NB4 (cell line): ENCODE measurements around the gene CTBP2.

Source experiments
- MAX ChIP-seq: IDR thresholded peaks from 2 replicates; pipeline ENCODE4 v1.6.1; 2011; ENCODE audit warnings: low read depth, low read length
- POLR2A ChIP-seq: IDR thresholded peaks from 2 replicates; pipeline ENCODE4 v1.6.1; 2011; ENCODE audit warnings: mild to moderate bottlenecking; ENCODE audit not compliant: insufficient read length; ENCODE audit errors: extremely low read depth
- TF ChIP-seq, protein P1 (sequence below): IDR thresholded peaks from one replicate; pipeline ENCODE4 v1.5.1; 2012; ENCODE audit warnings: low read depth, low read length

DNA sequence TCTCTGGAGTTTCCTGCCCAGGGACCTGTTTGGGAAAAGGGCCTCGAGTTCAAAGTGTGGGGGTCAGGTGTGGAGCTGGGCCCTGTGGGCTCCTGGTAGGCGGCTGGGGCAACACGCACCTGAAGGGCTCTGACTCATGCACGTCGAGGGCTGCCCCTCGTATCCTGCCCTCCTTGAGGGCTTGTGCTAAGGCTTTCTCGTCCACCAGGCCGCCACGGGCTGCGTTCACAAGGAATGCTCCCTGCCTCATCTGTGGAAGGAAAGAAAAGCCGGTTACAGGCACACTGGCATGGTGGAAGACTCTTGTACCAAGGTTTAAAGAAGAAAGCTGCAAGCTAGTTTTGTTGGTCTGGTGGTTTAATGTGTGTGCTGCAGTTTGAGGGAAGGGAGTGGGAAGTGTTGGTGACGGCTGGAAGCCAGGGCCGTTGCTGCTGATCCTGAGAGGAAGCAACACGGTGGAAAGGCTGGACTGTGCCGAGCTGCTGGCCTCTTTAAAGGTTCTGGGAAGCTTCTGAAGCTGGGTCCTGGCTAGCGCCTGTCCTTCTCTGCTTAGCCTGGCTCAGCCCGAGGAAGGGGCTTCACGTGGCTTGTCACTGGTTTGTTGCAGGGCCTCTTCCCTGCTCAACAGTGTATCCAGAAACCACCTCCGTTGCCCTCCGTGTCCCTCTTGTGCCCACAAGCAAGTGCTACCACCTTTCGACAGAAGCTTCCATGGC lies 166.5 kb downstream of the CTBP2 start:
- TF ChIP-seq, protein P1, sequence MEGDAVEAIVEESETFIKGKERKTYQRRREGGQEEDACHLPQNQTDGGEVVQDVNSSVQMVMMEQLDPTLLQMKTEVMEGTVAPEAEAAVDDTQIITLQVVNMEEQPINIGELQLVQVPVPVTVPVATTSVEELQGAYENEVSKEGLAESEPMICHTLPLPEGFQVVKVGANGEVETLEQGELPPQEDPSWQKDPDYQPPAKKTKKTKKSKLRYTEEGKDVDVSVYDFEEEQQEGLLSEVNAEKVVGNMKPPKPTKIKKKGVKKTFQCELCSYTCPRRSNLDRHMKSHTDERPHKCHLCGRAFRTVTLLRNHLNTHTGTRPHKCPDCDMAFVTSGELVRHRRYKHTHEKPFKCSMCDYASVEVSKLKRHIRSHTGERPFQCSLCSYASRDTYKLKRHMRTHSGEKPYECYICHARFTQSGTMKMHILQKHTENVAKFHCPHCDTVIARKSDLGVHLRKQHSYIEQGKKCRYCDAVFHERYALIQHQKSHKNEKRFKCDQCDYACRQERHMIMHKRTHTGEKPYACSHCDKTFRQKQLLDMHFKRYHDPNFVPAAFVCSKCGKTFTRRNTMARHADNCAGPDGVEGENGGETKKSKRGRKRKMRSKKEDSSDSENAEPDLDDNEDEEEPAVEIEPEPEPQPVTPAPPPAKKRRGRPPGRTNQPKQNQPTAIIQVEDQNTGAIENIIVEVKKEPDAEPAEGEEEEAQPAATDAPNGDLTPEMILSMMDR = no peak
- TF ChIP-seq MAX (no peak), POLR2A (no peak)
